Activated gamma-delta T cell (primary cell): ENCODE measurements around the gene ZBTB20.
A peak's percentile ranks its signal among the peaks of the same experiment; 100 is the strongest.

Experiments
- DNase-seq: peaks from one replicate; lab custom pipeline; 2025; lab: John Stamatoyannopoulos, UW

The ZBTB20 gene

GRCh38 chr3:114834175-114834940 lies 312.7 kb downstream of the ZBTB20 start:
- DNase-seq = no peak

GRCh38 chr3:114831861-114832260 lies 315.2 kb downstream of the ZBTB20 start:
- DNase-seq = no peak

GRCh38 chr3:114830652-114831051 lies 316.4 kb downstream of the ZBTB20 start:
- no peak for DNase-seq

GRCh38 chr3:114829783-114830182 lies 317.3 kb downstream of the ZBTB20 start:
- DNase-seq = no peak

GRCh38 chr3:114827495-114827894 lies 319.6 kb downstream of the ZBTB20 start:
- DNase-seq = no peak

GRCh38 chr3:114824014-114824413 lies 323.1 kb downstream of the ZBTB20 start:
- no peak for DNase-seq

GRCh38 chr3:114823061-114823460 lies 324.0 kb downstream of the ZBTB20 start:
- no peak for DNase-seq

- no peak for DNase-seq
Observed at GRCh38 chr3:114816052-114816451, 331.0 kb downstream of the ZBTB20 start.

- peak; percentile 7 for DNase-seq
Observed at GRCh38 chr3:114812541-114813238, 334.4 kb downstream of the ZBTB20 start.

- no peak for DNase-seq
Observed at GRCh38 chr3:114809668-114810413, 337.2 kb downstream of the ZBTB20 start.

GRCh38 chr3:114804099-114804498 lies 343.0 kb downstream of the ZBTB20 start:
- DNase-seq = no peak

GRCh38 chr3:114803042-114803695 lies 343.9 kb downstream of the ZBTB20 start:
- DNase-seq = no peak

- no peak for DNase-seq
Observed at GRCh38 chr3:114800272-114801031, 346.6 kb downstream of the ZBTB20 start.

- no peak for DNase-seq
Observed at GRCh38 chr3:114799816-114800215, 347.3 kb downstream of the ZBTB20 start.

GRCh38 chr3:114796796-114797195 lies 350.3 kb downstream of the ZBTB20 start:
- no peak for DNase-seq

GRCh38 chr3:114794894-114795630 lies 352.0 kb downstream of the ZBTB20 start:
- no peak for DNase-seq

- DNase-seq = no peak
Observed at GRCh38 chr3:114792159-114792918, 354.7 kb downstream of the ZBTB20 start.

- no peak for DNase-seq
Observed at GRCh38 chr3:114790752-114791151, 356.3 kb downstream of the ZBTB20 start.

- DNase-seq = no peak
Observed at GRCh38 chr3:114789803-114790202, 357.3 kb downstream of the ZBTB20 start.

- no peak for DNase-seq
Observed at GRCh38 chr3:114775395-114775794, 371.7 kb downstream of the ZBTB20 start.
